Measurements from ENCODE around the gene SGSM2. TPM values are rescaled to one million over a fixed set of nuclear protein-coding genes. Genes with fewer than 3 reads are reported as not detected.
A peak's percentile ranks its signal among the peaks of the same experiment; 100 is the strongest.

The SGSM2 gene
- total RNA-seq, 1 donor from 2014 or later = 56.0 TPM

GRCh38 chr17:2396568-2397246, 59.4 kb downstream of the SGSM2 start:
- Mint-ChIP-seq H3K9me3 (ENCODE audit: unreplicated experiment) (no peaks in the 10 kb centered on the region), H3K27ac (ENCODE audit: unreplicated experiment) (peak overlapping the region; percentile 98), H3K4me1 (ENCODE audit: unreplicated experiment) (peaks cover 51% of the 10 kb centered on the region), H3K4me3 (ENCODE audit: unreplicated experiment) (peak overlapping the region; percentile 61), H3K36me3 (ENCODE audit: unreplicated experiment) (no peaks in the 10 kb centered on the region), H3K27me3 (ENCODE audit: unreplicated experiment) (no peaks in the 10 kb centered on the region)
- TF ChIP-seq CTCF (IDR thresholded peaks at IDR 0.05) = no peak
- DNase-seq (ENCODE audit: extremely low spot score, unreplicated experiment) = peak; percentile 94

- no peaks in the 10 kb centered on the region for H3K27me3 Mint-ChIP-seq (ENCODE audit: unreplicated experiment)
- peaks cover 48% of the 10 kb centered on the region for H3K4me1 Mint-ChIP-seq (ENCODE audit: unreplicated experiment)
- H3K9me3 Mint-ChIP-seq (ENCODE audit: unreplicated experiment) = no peaks in the 10 kb centered on the region
- H3K27ac Mint-ChIP-seq (ENCODE audit: unreplicated experiment) = peak overlapping the region; percentile 98
- no peak for DNase-seq (ENCODE audit: extremely low spot score, unreplicated experiment)
- peak overlapping the region; percentile 64 for H3K4me3 Mint-ChIP-seq (ENCODE audit: unreplicated experiment)
- no peaks in the 10 kb centered on the region for H3K36me3 Mint-ChIP-seq (ENCODE audit: unreplicated experiment)
- no peak for TF ChIP-seq CTCF (IDR thresholded peaks at IDR 0.05)
These were observed 60.2 kb downstream of the SGSM2 start for GRCh38 chr17:2397247-2398171.

- H3K9me3 Mint-ChIP-seq (ENCODE audit: unreplicated experiment) = no peaks in the 10 kb centered on the region
- no peaks in the 10 kb centered on the region for H3K36me3 Mint-ChIP-seq (ENCODE audit: unreplicated experiment)
- DNase-seq (ENCODE audit: extremely low spot score, unreplicated experiment) = no peak
- H3K4me1 Mint-ChIP-seq (ENCODE audit: unreplicated experiment) = peaks cover 54% of the 10 kb centered on the region
- H3K4me3 Mint-ChIP-seq (ENCODE audit: unreplicated experiment) = peak overlapping the region; percentile 64
- H3K27me3 Mint-ChIP-seq (ENCODE audit: unreplicated experiment) = no peaks in the 10 kb centered on the region
- no peak for TF ChIP-seq CTCF (IDR thresholded peaks at IDR 0.05)
- H3K27ac Mint-ChIP-seq (ENCODE audit: unreplicated experiment) = peak overlapping the region; percentile 98
These were observed 60.9 kb downstream of the SGSM2 start for GRCh38 chr17:2398182-2398581.

- Mint-ChIP-seq H3K27me3 (ENCODE audit: unreplicated experiment) (no peaks in the 10 kb centered on the region), H3K9me3 (ENCODE audit: unreplicated experiment) (no peaks in the 10 kb centered on the region), H3K4me1 (ENCODE audit: unreplicated experiment) (peaks cover 61% of the 10 kb centered on the region), H3K4me3 (ENCODE audit: unreplicated experiment) (peak overlapping the region; percentile 98), H3K27ac (ENCODE audit: unreplicated experiment) (peak overlapping the region; percentile 98), H3K36me3 (ENCODE audit: unreplicated experiment) (no peaks in the 10 kb centered on the region)
- no peak for DNase-seq (ENCODE audit: extremely low spot score, unreplicated experiment)
- TF ChIP-seq CTCF (IDR thresholded peaks at IDR 0.05) = no peak
These were observed 61.6 kb downstream of the SGSM2 start for GRCh38 chr17:2398655-2399571.

All from osteocyte (in vitro differentiated cells).